Vagina (tissue), 2 donors: ENCODE measurements around the gene RASAL2. TPM values are rescaled to one million over a fixed set of nuclear protein-coding genes. Genes with fewer than 3 reads are reported as not detected.
"Not testable (repeated sequence)": the region's sequence is repeated elsewhere in the genome, so short reads cannot be mapped to it uniquely, and the experiment has no call there.

ENCODE experiments used
- DNase-seq, 2 donors: peaks; one replicate each; pipeline ENCODE4 v3.0.0-alpha.2; 2017; ENCODE audit errors: extremely low spot score in 2 of 2
- H3K27ac ChIP-seq: fragments of 200-600 bp; sonication (generic); one replicate; pipeline ENCODE4 v1.5.1; 2019
- H3K27me3 ChIP-seq: fragments of 200-600 bp; sonication (generic); one replicate; pipeline ENCODE4 v1.5.1; 2019
- H3K36me3 ChIP-seq, 2 donors: fragments of 200-600 bp; sonication (generic); one replicate each; pipeline ENCODE4 v1.5.1; 2017 to 2019
- H3K4me1 ChIP-seq: fragments of 200-600 bp; sonication (generic); one replicate; pipeline ENCODE4 v1.5.1; 2019
- H3K4me3 ChIP-seq, 2 donors: fragments of 200-600 bp; sonication (generic); 1 replicate in 1 of 2; 2 replicates in 1 of 2; pipeline ENCODE4 v1.5.1; 2016 to 2019
- H3K9me3 ChIP-seq: fragments of 200-600 bp; sonication (generic); one replicate; pipeline ENCODE4 v1.5.1; 2019
- POLR2A ChIP-seq, 2 donors: fragments of 450-650 bp; IDR thresholded peaks; one replicate each; pipeline ENCODE4 v1.6.1; 2017; ENCODE audit warnings: antibody characterized with exemption in 2 of 2, mild to moderate bottlenecking in 2 of 2, moderate library complexity in 2 of 2
- POLR2AphosphoS5 ChIP-seq, 2 donors: sonication (generic); formaldehyde crosslinking; IDR thresholded peaks; one replicate each; pipeline ENCODE4 v1.9.0; 2017; ENCODE audit warnings: antibody characterized with exemption in 2 of 2, mild to moderate bottlenecking in 2 of 2, low read depth in 1 of 2; ENCODE audit not compliant: insufficient read depth in 1 of 2
- intact Hi-C: fragments of 100-400 bp; cut with DNase I; formaldehyde crosslinking; loops from one replicate; pipeline ENCODE4 v1.15.1; 2023
- total RNA-seq: library from RNA; depleted of rRNA; stranded (reverse); fragments of >200 nt; gene quantifications from one replicate; pipeline ENCODE4 v1.2.3, GENCODE V29; 2016
- TF ChIP-seq, protein P1 (sequence below), 3 experiments: fragments of 450-650 bp in 2 of 3; fragments of 200-600 bp in 1 of 3; sonication (generic) in 1 of 3; IDR thresholded peaks; one replicate each; pipeline ENCODE4 v1.5.1; 2017 to 2019; ENCODE audit warnings: antibody characterized with exemption in 3 of 3, mild to moderate bottlenecking in 2 of 3, moderate library complexity in 2 of 3

RASAL2 gene
- total RNA-seq, 1 donor from 2014 or later = 25.5 TPM

DNA sequence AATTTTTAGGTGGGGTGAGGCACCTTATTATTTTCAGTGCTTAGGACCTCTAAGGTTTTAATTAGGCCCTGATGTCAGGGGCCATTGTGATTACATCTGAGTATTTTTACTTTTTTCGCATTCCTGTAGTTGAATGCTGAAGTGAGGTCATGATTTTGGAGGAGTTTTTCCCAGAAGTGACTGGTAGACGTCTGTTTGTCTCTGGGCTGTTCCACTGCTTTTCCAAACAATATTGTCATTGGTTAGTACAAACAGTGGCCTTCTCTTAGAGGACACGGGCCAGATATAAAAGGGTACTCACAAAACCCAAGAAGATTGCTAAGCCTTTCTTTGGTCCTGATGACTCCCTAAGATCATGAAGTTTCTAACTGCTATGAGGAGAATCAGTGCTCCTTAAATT, 7.6 kb upstream of the RASAL2 start:
- Histone ChIP-seq H3K9me3 (no peaks in the 10 kb centered on the region), H3K36me3 (no peaks in the 10 kb centered on the region), H3K27ac (no peak overlapping the region), H3K4me1 (no peaks in the 10 kb centered on the region), H3K4me3 (no peak overlapping the region), H3K27me3 (no peaks in the 10 kb centered on the region)
- no peak for DNase-seq
- TF ChIP-seq, protein P1, sequence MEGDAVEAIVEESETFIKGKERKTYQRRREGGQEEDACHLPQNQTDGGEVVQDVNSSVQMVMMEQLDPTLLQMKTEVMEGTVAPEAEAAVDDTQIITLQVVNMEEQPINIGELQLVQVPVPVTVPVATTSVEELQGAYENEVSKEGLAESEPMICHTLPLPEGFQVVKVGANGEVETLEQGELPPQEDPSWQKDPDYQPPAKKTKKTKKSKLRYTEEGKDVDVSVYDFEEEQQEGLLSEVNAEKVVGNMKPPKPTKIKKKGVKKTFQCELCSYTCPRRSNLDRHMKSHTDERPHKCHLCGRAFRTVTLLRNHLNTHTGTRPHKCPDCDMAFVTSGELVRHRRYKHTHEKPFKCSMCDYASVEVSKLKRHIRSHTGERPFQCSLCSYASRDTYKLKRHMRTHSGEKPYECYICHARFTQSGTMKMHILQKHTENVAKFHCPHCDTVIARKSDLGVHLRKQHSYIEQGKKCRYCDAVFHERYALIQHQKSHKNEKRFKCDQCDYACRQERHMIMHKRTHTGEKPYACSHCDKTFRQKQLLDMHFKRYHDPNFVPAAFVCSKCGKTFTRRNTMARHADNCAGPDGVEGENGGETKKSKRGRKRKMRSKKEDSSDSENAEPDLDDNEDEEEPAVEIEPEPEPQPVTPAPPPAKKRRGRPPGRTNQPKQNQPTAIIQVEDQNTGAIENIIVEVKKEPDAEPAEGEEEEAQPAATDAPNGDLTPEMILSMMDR (IDR thresholded peaks at IDR 0.05) = no peak
- TF ChIP-seq POLR2A (IDR thresholded peaks at IDR 0.05) (no peak), POLR2AphosphoS5 (IDR thresholded peaks at IDR 0.05; ENCODE audit: insufficient read depth in 1 of 2, low read depth in 1 of 2) (no peak)
- intact Hi-C loops = no loop called here

DNA sequence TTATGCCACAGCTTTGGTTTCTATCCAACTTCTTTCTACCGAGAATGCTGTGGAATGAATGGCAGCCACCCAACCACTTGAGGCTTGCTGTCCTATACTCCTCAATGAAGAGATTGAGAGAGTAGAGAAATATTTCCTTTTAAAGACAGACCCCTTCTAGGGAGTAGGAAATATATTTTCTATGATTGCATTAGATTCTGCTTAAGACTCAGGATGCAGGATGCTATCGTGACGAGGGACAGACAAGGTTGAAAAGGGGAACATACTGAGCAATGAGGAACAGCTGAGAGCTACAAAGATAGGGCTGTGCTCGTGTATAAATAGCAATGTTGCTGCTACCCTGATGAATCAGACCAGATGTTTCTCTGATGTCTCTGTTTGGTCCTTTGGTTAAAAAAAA, 7.1 kb upstream of the RASAL2 start:
- intact Hi-C loops = no loop called here
- Histone ChIP-seq H3K36me3 (no peaks in the 10 kb centered on the region), H3K4me1 (no peaks in the 10 kb centered on the region), H3K27ac (no peak overlapping the region), H3K27me3 (no peaks in the 10 kb centered on the region), H3K9me3 (no peaks in the 10 kb centered on the region), H3K4me3 (no peak overlapping the region)
- TF ChIP-seq, protein P1 (IDR thresholded peaks at IDR 0.05) = no peak
- TF ChIP-seq POLR2A (IDR thresholded peaks at IDR 0.05) (no peak), POLR2AphosphoS5 (IDR thresholded peaks at IDR 0.05; ENCODE audit: insufficient read depth in 1 of 2, low read depth in 1 of 2) (no peak)
- DNase-seq = no peak

DNA sequence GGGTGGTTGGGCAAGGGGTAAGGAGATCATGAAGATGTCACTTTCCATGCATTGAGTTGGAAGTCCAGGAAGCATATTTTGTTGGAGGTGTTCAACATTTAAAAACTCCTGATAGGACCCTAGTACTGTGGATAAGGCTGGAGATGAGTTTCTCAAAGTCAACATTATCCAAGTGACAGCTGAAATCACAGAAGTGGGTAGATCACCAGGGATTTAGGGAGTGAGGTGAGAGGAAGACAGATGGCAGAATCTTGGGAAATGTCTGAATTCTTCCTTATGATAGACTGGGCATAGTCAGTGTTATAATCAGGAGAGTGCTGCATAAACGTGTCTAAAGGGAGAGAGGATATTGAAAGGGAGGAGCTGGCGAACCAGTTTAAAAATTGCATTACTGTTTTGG, 5.3 kb upstream of the RASAL2 start:
- peaks cover 7% of the 10 kb centered on the region for H3K4me1 ChIP-seq
- no peak for DNase-seq
- H3K27ac ChIP-seq = no peak overlapping the region
- H3K36me3 ChIP-seq = no peaks in the 10 kb centered on the region
- intact Hi-C loops = no loop called here
- no peak for TF ChIP-seq POLR2AphosphoS5 (IDR thresholded peaks at IDR 0.05; ENCODE audit: insufficient read depth in 1 of 2, low read depth in 1 of 2)
- TF ChIP-seq, protein P1 (IDR thresholded peaks at IDR 0.05) = no peak
- TF ChIP-seq POLR2A (IDR thresholded peaks at IDR 0.05) = no peak
- no peaks in the 10 kb centered on the region for H3K9me3 ChIP-seq
- H3K4me3 ChIP-seq = no peak overlapping the region
- no peaks in the 10 kb centered on the region for H3K27me3 ChIP-seq

DNA sequence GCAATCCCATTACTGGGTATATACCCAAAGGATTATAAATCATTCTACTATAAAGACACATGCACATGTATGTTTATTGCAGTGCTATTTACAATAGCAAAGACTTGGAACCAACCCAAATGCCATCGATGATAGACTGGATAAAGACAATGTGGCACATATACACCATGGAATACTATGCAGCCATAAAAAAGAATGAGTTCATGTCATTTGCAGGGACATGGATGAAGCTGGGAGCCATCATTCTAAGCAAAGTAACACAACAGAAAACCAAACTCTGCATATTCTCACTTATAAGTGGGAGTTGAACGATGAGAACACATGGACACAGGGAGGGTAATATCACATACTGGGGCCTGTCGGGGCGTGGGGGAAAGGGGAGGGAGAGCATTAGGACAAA, 2.5 kb upstream of the RASAL2 start:
- H3K4me3 ChIP-seq, H3K27me3 ChIP-seq, H3K36me3 ChIP-seq, DNase-seq, H3K9me3 ChIP-seq, H3K27ac ChIP-seq: not testable (repeated sequence)
- H3K4me1 ChIP-seq = peaks cover 20% of the 10 kb centered on the region
- intact Hi-C loops = loop anchor here (10.0 kb wide), 1 partner anchor 843 kb away; no protein-coding TSS in a partner anchor

DNA sequence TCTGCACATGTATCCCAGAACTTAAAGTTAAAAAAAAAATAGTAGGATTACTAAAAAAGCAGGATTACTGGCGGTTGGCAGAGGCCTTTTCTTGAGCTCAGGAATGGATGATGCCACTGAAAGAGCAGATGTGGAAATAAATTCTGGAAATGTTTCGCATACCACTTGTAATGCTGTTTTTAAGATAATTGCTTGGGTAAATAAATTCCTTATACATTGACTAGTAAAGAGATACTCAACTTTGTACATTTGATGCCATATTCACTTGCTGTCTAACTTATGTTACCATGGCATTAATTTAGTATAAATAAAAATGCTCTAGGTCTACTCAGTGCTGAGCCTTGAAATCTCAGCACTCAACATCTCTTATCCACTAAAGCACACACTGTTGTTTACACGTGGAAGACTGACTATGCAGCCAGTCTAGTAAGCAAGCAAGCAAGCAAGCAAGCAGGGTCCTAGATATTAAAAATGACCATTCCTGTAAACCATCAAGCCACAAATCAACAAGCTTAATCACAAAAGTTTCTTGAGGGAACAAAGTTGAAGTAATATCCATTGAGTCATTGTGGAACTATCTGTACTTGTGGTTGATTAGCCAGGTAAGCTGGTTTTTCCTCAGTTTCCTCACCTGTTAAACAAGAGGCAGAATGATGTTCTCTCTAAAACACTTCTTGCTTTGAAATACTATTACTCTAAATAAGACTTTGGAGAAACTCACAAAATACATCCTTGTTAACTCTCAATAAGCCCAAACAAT, 1.7 kb upstream of the RASAL2 start:
- H3K9me3 ChIP-seq = no peaks in the 10 kb centered on the region
- H3K4me3 ChIP-seq = peak overlapping the region in 1 of 2 donors; percentile 95
- no peak for DNase-seq
- TF ChIP-seq POLR2A (IDR thresholded peaks at IDR 0.05) = no peak
- TF ChIP-seq POLR2AphosphoS5 (IDR thresholded peaks at IDR 0.05; ENCODE audit: insufficient read depth in 1 of 2, low read depth in 1 of 2) = no peak
- TF ChIP-seq, protein P1 (IDR thresholded peaks at IDR 0.05) = no peak
- intact Hi-C loops = loop anchor here (10.0 kb wide), 1 partner anchor 843 kb away; no protein-coding TSS in a partner anchor
- peaks cover 20% of the 10 kb centered on the region for H3K4me1 ChIP-seq
- H3K27ac ChIP-seq = no peak overlapping the region
- no peaks in the 10 kb centered on the region for H3K27me3 ChIP-seq
- H3K36me3 ChIP-seq = no peaks in the 10 kb centered on the region
